GM19438 (cell line): ENCODE measurements around the gene DGLUCY.
A peak's percentile ranks its signal among the peaks of the same experiment; 100 is the strongest.
"Not testable (repeated sequence)": the region's sequence is repeated elsewhere in the genome, so short reads cannot be mapped to it uniquely, and the experiment has no call there.

Experiments used
- ATAC-seq: cut with Tn5 transposase; IDR thresholded peaks from one replicate; pipeline ENCODE4 v1.9.1; 2021; ENCODE audit warnings: low read depth; ENCODE audit not compliant: unreplicated experiment

The DGLUCY gene, protein sequence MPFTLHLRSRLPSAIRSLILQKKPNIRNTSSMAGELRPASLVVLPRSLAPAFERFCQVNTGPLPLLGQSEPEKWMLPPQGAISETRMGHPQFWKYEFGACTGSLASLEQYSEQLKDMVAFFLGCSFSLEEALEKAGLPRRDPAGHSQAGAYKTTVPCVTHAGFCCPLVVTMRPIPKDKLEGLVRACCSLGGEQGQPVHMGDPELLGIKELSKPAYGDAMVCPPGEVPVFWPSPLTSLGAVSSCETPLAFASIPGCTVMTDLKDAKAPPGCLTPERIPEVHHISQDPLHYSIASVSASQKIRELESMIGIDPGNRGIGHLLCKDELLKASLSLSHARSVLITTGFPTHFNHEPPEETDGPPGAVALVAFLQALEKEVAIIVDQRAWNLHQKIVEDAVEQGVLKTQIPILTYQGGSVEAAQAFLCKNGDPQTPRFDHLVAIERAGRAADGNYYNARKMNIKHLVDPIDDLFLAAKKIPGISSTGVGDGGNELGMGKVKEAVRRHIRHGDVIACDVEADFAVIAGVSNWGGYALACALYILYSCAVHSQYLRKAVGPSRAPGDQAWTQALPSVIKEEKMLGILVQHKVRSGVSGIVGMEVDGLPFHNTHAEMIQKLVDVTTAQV

GRCh38 chr14:91113829-91114078 lies at the start of gene DGLUCY:
Gene DGLUCY, plus strand, starts transcription at chr14:91114073. Its CDS starts 46,222 bp downstream, at chr14:91160295.
- peak; percentile 66 for ATAC-seq

DNA sequence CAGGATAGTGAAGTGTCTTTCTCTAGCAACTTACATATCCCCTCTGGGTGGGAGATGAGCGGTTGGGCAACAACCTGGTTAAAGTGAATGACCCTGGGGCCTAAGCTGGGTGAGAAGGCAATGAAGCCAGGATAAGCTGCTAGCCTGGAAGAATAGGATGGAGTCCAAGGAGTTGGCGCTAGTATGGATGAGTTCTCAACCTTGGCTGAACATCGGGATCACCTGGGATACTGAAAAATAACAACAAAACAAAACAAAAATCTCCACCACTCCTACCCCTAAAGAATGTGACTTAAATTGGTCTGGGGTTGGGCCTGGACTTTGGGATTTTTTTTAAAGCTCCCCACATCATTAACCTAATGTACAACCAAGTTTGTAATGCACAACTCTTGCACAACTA lies 48.6 kb upstream of the DGLUCY start:
- no peak for ATAC-seq

- no peak for ATAC-seq
Measured at GRCh38 chr14:91067186-91067585, 46.7 kb upstream of the DGLUCY start.

- no peak for ATAC-seq
Measured at GRCh38 chr14:91068642-91069041, 45.2 kb upstream of the DGLUCY start.

GRCh38 chr14:91070572-91070971 lies 43.3 kb upstream of the DGLUCY start:
- no peak for ATAC-seq

DNA sequence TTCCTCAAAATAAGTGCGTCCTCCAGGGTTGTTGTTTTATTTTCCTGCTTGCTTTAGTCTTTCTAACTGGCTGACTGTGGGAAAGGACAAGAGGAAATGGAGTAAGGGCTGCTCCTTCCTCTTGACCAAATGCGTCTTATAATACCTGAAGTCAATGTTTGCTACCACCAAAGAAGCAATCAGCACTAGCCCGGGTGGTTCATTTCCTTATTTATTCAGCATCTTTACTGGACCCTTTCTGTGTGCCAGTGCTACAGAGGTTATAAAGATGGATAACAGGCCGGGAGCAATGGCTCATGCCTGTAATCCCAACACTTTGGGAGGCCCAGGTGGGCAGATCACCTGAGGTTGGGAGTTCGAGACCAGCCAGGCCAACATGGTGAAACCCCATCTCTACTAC lies 38.3 kb upstream of the DGLUCY start:
- ATAC-seq: no peak

- peak; percentile 80 for ATAC-seq
Measured at GRCh38 chr14:91078095-91078737, 35.7 kb upstream of the DGLUCY start.

- ATAC-seq: no peak
Measured at GRCh38 chr14:91080071-91080470, 33.8 kb upstream of the DGLUCY start.

DNA sequence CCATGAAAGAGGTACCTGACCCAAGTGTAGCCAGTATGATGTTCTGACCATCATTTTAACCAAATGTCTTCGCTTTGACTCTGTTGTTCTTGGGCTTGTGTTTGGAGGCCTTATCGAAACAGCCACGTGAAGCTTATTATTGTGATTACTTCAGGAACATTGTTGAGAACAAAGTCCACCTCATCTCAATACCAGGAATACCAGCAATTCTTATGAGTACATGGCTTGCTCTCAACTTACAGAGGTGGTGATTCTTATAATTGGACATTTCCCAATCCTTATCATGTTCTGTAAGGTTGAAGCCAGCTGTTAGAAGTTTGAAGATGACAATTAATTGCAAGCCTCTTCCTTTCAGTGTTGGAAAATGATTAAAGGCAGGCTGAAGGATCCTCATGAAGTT lies 31.6 kb upstream of the DGLUCY start:
- no peak for ATAC-seq

GRCh38 chr14:91084516-91084915 lies 29.4 kb upstream of the DGLUCY start:
- ATAC-seq: no peak

GRCh38 chr14:91087470-91087869 lies 26.4 kb upstream of the DGLUCY start:
- ATAC-seq: not testable (repeated sequence)

DNA sequence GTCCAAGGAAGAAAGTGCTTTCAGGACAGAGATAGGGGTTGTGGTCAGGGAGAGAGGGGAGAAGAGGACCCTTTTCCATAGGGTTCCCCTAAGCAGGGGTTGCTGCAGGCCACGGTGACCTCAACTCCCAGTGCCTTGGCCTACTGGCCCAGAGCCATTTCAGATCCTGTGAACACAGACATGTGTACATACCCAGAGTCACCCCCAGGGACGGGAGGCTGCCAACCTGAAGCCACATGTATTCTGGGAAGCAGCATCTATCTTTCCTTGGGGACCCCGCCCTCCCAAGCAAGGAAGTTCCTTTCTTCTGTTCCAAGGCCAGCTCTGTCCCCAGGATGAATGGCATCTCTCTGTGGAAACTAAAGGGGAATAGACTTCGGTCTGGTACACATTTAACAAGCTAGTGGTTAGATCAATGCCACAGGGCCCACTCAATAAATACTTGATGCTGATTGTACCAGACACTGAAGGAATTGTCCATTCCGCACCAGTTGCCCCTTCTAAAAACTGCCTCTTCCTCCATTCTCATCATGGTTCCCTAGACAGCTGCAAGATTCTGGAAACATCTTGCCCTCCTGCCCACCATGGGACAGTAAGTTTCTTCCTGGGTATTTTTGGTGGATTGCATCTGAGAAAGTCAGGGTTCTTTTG lies 25.2 kb upstream of the DGLUCY start:
- ATAC-seq: no peak

GRCh38 chr14:91089958-91090535 lies 23.8 kb upstream of the DGLUCY start:
- no peak for ATAC-seq

DNA sequence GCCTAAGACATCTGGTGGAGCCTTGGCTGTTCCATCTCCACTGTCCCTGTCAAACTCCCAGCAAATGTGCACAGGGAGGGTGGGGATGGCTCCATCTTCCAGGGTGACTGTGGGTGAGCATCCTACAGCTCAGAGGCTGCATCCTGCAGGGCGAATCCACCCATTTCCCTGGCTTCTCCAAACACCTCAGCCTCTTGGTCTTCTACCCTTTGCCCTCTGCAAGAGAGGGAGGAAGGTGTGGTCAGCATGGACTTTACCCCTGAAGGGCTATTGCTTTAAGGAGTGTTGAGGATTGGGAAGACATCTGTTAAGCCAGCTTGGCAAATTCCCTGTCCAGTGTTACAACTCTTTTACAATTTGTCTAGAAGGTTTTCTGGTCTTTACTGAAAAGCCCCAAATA lies 23.1 kb upstream of the DGLUCY start:
- no peak for ATAC-seq

GRCh38 chr14:91092073-91092472 lies 21.8 kb upstream of the DGLUCY start:
- no peak for ATAC-seq

DNA sequence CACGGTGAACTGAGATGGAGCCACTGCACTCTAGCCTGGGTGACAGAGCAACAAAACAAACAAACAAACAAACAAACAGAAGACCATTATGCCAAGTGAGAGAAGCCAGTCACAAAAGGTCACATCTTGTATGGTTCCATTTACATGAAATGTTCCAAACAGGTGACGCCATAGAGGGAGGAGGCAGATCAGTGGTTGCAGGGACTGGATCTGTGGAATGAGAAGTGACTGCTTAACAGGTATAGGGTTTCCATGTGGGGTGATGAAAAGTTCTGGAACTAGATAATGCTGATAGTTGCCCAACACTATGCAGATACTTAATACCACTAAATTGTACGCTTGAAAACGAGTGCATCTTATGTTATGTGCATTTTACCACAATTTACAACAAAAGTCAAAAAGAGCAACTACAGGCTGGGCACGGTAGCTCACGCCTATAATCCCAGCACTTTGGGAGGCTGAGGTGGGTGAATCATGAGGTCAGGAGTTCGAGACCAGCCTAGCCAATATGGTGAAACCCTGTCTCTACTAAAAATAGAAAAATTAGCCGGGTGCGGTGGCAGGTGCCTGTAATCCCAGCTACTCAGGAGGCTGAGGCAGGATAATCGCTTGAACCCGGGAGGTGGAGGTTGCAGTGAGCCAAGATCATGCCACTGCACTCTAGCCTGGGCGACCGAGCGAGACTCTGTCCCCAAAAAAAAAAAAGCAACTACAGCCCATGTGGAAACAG lies 20.0 kb upstream of the DGLUCY start:
- not testable (repeated sequence) for ATAC-seq

- no peak for ATAC-seq
Measured at GRCh38 chr14:91094772-91095171, 19.1 kb upstream of the DGLUCY start.

DNA sequence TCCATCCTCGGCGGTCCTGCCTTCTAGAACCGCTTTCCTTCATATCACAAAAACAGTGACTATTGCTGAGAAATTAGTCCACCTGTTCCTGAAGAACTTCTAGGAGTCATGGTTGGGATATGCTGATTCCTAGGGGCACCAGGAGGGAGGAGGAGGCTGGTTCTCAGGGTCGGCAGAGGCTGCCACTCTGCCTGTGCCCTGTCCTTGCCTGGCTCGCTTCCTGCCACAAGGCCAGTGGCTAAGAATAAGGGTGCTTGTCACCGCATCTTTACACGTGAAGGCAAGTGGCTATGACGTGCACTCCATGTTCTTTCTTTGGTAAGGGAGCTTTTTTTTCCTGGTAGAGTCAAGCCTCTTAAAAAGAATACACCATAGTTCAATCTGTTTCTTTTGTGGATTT lies 18.7 kb upstream of the DGLUCY start:
- ATAC-seq: no peak

GRCh38 chr14:91097657-91098056 lies 16.2 kb upstream of the DGLUCY start:
- not testable (repeated sequence) for ATAC-seq

GRCh38 chr14:91098591-91098990 lies 15.3 kb upstream of the DGLUCY start:
- ATAC-seq: no peak
